ENCODE data around the gene UNC13A. TPM values are rescaled to one million over a fixed set of nuclear protein-coding genes. Genes with fewer than 3 reads are reported as not detected.

Gene UNC13A
- total RNA-seq, 1 experiment from 2014 or later, result 41.1 TPM

GRCh38 chr19:17695198-17695597 is 7.0 kb upstream of the UNC13A start (continued):
- TF ChIP-seq ZBTB43 (CRISPR knock-in tag; IDR thresholded peaks at IDR 0.05) (no peak), ERG (CRISPR knock-in tag; IDR thresholded peaks at IDR 0.05) (no peak)

- Mint-ChIP-seq H3K27me3 (ENCODE audit: low read depth) (peaks cover 23% of the 10 kb centered on the region), H3K36me3 (no peaks in the 10 kb centered on the region), H3K4me3 (no peak overlapping the region), H3K27ac (no peak overlapping the region), H3K4me1 (peaks cover 8% of the 10 kb centered on the region), H3K9me3 (no peaks in the 10 kb centered on the region)
- ChIA-PET CTCF (interaction anchor here (0.6 to 1.9 kb wide), 3 partner anchors 11 to 74 kb away, joined by 3 to 13 read pairs (median 6); no protein-coding TSS in a partner anchor), POLR2A (no interaction called here)
- DNase-seq (ENCODE audit: low spot score) (no peak), ATAC-seq (no peak)
- TF ChIP-seq ZBTB43 (CRISPR knock-in tag; IDR thresholded peaks at IDR 0.05) (no peak), ZNF121 (CRISPR knock-in tag; IDR thresholded peaks at IDR 0.05) (peak; percentile 57; the same call in 1 of the 2 replicates)
Measured at GRCh38 chr19:17692566-17692965, 4.4 kb upstream of the UNC13A start.

GRCh38 chr19:17688853-17689595 is 870 bp upstream of the UNC13A start:
- peak overlapping the region; percentile 68 for H3K4me3 Mint-ChIP-seq
- DNase-seq (ENCODE audit: low spot score) (peak; percentile 44), ATAC-seq (peak; percentile 30)
- H3K27ac Mint-ChIP-seq, result peak overlapping the region; percentile 83
- ChIA-PET POLR2A (interaction anchor here (0.6 to 1.1 kb wide), 5 partner anchors 9 to 83 kb away, joined by 3 to 4 read pairs (median 3); partner anchors contain the start of gene MAP1S), CTCF (interaction anchor here (0.6 to 1.6 kb wide), 10 partner anchors 10 to 200 kb away, joined by 3 to 9 read pairs (median 3); partner anchors contain the start of gene PGLS)
- peaks cover 15% of the 10 kb centered on the region for H3K4me1 Mint-ChIP-seq
- no peaks in the 10 kb centered on the region; the same call in 1 of the 2 replicates for H3K27me3 Mint-ChIP-seq (ENCODE audit: low read depth)
- no peaks in the 10 kb centered on the region for H3K9me3 Mint-ChIP-seq
- TF ChIP-seq ETV6 (CRISPR knock-in tag; IDR thresholded peaks at IDR 0.05) (no peak), ZNF121 (CRISPR knock-in tag; IDR thresholded peaks at IDR 0.05) (0 out of 2 replicates have a peak, but pooled peaks have one; percentile 8), ATF3 (CRISPR knock-in tag; conservative IDR thresholded peaks at IDR 0.05) (0 out of 2 replicates have a peak, but pooled peaks have one; percentile 81), AFF4 (CRISPR knock-in tag; IDR thresholded peaks at IDR 0.05; ENCODE audit: borderline replicate concordance) (no peak), MXD4 (CRISPR knock-in tag; IDR thresholded peaks at IDR 0.05; ENCODE audit: borderline replicate concordance) (no peak)
- peaks cover 3% of the 10 kb centered on the region; the same call in 1 of the 2 replicates for H3K36me3 Mint-ChIP-seq

Measured in WTC11 (cell line).